H1 (cell line): ENCODE measurements around the gene TMEM235. TPM values are rescaled to one million over a fixed set of nuclear protein-coding genes. Genes with fewer than 3 reads are reported as not detected.

Experiments used
- CTCF ChIA-PET: fragments of 300-600 bp; sonication (Branson Sonifier 250); formaldehyde crosslinking; loops from one replicate; lab custom pipeline; 2021; ENCODE audit not compliant: partially characterized antibody; lab: Charles Lee
- POLR2A ChIA-PET: fragments of 300-600 bp; sonication (Branson Sonifier 250); formaldehyde crosslinking; loops from one replicate; lab custom pipeline; 2021; ENCODE audit warnings: inconsistent platforms; ENCODE audit not compliant: partially characterized antibody; lab: Charles Lee
- DNase-seq, 2 experiments: peaks; one replicate each; pipeline versions ENCODE4 v3.0.0 to v3.0.0-alpha.2; 2010 to 2022; ENCODE audit warnings: low spot score in 2 of 2, low read depth in 1 of 2, mixed read lengths in 1 of 2
- FAIRE-seq: peaks from 2 replicates; lab custom pipeline; 2011; peaks lifted over from hg19 to GRCh38; lab: Jason Lieb, UNC
- H2AFZ ChIP-seq: 2 replicates; pipeline ENCODE4 v1.8.1; 2012; ENCODE audit warnings: low read length, inconsistent platforms
- H2AK5ac ChIP-seq: 2 replicates; pipeline ENCODE4 v1.6.1; 2013; ENCODE audit warnings: low read depth, low read length
- H2BK120ac ChIP-seq: replicated peaks from 2 replicates; pipeline ENCODE3; 2013; ENCODE audit warnings: low read depth, low read length, inconsistent platforms
- H2BK12ac ChIP-seq: 2 replicates; pipeline ENCODE4 v1.6.1; 2013; ENCODE audit warnings: low read depth, low read length
- H2BK15ac ChIP-seq: 2 replicates; pipeline ENCODE4 v1.6.1; 2013; ENCODE audit warnings: low read length
- H2BK20ac ChIP-seq: 2 replicates; pipeline ENCODE4 v1.6.1; 2013; ENCODE audit warnings: low read length
- H2BK5ac ChIP-seq: 2 replicates; pipeline ENCODE4 v1.6.1; 2013; ENCODE audit warnings: low read depth, low read length
- H3K14ac ChIP-seq: 2 replicates; pipeline ENCODE4 v1.6.1; 2013; ENCODE audit warnings: inconsistent platforms; ENCODE audit not compliant: insufficient read length
- H3K18ac ChIP-seq: 2 replicates; pipeline ENCODE4 v1.6.1; 2013; ENCODE audit warnings: low read length; ENCODE audit errors: extremely low read depth
- H3K23ac ChIP-seq: 2 replicates; pipeline ENCODE4 v1.6.1; 2013; ENCODE audit warnings: inconsistent platforms; ENCODE audit not compliant: insufficient read length
- H3K23me2 ChIP-seq: 2 replicates; pipeline ENCODE4 v1.6.1; 2013; ENCODE audit warnings: low read depth, low read length
- H3K27ac ChIP-seq: 2 replicates; pipeline ENCODE4 v1.6.1; 2011; ENCODE audit warnings: low read depth, low read length, inconsistent platforms
- H3K27me3 ChIP-seq, 4 experiments: replicated peaks in 1 of 4; 1 replicate in 1 of 4; 2 replicates in 3 of 4; pipeline versions ENCODE4 v1.6.1 to v1.8.1; 2011 to 2013; ENCODE audit warnings: low read length in 3 of 4, mild to moderate bottlenecking in 3 of 4, inconsistent platforms in 2 of 4, mixed read lengths in 2 of 4, moderate library complexity in 1 of 4; ENCODE audit not compliant: control insufficient read depth in 3 of 4, insufficient read depth in 3 of 4; ENCODE audit errors: extremely low read depth in 1 of 4
- H3K36me3 ChIP-seq, 4 experiments: 2 replicates each; pipeline versions ENCODE4 v1.6.1 to v1.8.1; 2011 to 2013; ENCODE audit warnings: mild to moderate bottlenecking in 4 of 4, low read length in 3 of 4, moderate library complexity in 2 of 4, control low read depth in 1 of 4, inconsistent platforms in 1 of 4; ENCODE audit not compliant: insufficient read depth in 4 of 4, control insufficient read depth in 2 of 4
- H3K4ac ChIP-seq: replicated peaks from 2 replicates; pipeline ENCODE3; 2013; ENCODE audit warnings: low read length, low read depth, mixed read lengths, inconsistent platforms; ENCODE audit not compliant: insufficient read length
- H3K4me1 ChIP-seq, 4 experiments: replicated peaks in 1 of 4; 1 replicate in 1 of 4; 2 replicates in 3 of 4; pipeline versions ENCODE4 v1.6.1 to v1.8.1; 2011 to 2013; ENCODE audit warnings: low read length in 3 of 4, inconsistent platforms in 2 of 4, mixed read lengths in 1 of 4; ENCODE audit not compliant: insufficient read depth in 4 of 4, control insufficient read depth in 3 of 4
- H3K4me2 ChIP-seq, 2 experiments: 2 replicates each; pipeline versions ENCODE4 v1.6.1 to v1.8.1; 2011 to 2013; ENCODE audit warnings: low read depth in 2 of 2, low read length in 2 of 2, control low read depth in 1 of 2, inconsistent platforms in 1 of 2, mild to moderate bottlenecking in 1 of 2; ENCODE audit not compliant: insufficient read depth in 1 of 2
- H3K4me3 ChIP-seq, 4 experiments: fragments of 200-600, 300-600 bp in 1 of 4; sonication (generic), shearing (Covaris generic), sonication (Bioruptor Twin) in 1 of 4; 2 replicates each; pipeline versions ENCODE4 v1.5.1 to v1.8.1; 2011 to 2016; ENCODE audit warnings: low read length in 4 of 4, low read depth in 3 of 4, control low read depth in 2 of 4, inconsistent platforms in 2 of 4, mild to moderate bottlenecking in 2 of 4, mixed read lengths in 1 of 4, moderate library complexity in 1 of 4; ENCODE audit not compliant: insufficient read depth in 2 of 4; ENCODE audit errors: extremely low read depth in 1 of 4
- H3K56ac ChIP-seq: replicated peaks from 2 replicates; pipeline ENCODE3; 2013; ENCODE audit warnings: low read depth, mild to moderate bottlenecking, mixed read lengths, low read length, inconsistent platforms; ENCODE audit not compliant: insufficient read length
- H3K79me1 ChIP-seq: 2 replicates; pipeline ENCODE4 v1.6.1; 2013; ENCODE audit warnings: low read depth, low read length, control low read depth
- H3K79me2 ChIP-seq, 2 experiments: 2 replicates each; pipeline versions ENCODE4 v1.6.1 to v1.8.1; 2012 to 2013; ENCODE audit warnings: low read length in 2 of 2, mild to moderate bottlenecking in 2 of 2, inconsistent platforms in 1 of 2; ENCODE audit not compliant: insufficient read depth in 2 of 2, control insufficient read depth in 1 of 2
- H3K9ac ChIP-seq, 4 experiments: replicated peaks in 1 of 4; 1 replicate in 1 of 4; 2 replicates in 3 of 4; pipeline versions ENCODE4 v1.6.1 to v1.8.1; 2011 to 2013; ENCODE audit warnings: low read depth in 3 of 4, low read length in 3 of 4, control low read depth in 2 of 4, mild to moderate bottlenecking in 2 of 4, moderate library complexity in 2 of 4, inconsistent platforms in 1 of 4; ENCODE audit errors: extremely low read depth in 1 of 4
- H3K9me3 ChIP-seq, 2 experiments: 2 replicates each; pipeline versions ENCODE4 v1.6.1 to v1.8.1; 2012 to 2013; ENCODE audit warnings: mild to moderate bottlenecking in 2 of 2, moderate library complexity in 2 of 2, control low read depth in 1 of 2, inconsistent platforms in 1 of 2, low read depth in 1 of 2, low read length in 1 of 2, mixed read lengths in 1 of 2; ENCODE audit not compliant: insufficient read depth in 2 of 2
- H4K20me1 ChIP-seq, 2 experiments: replicated peaks in 1 of 2; 2 replicates each; pipeline versions ENCODE3 to v1.8.1; 2011 to 2013; ENCODE audit warnings: inconsistent platforms in 2 of 2, low read length in 2 of 2, mild to moderate bottlenecking in 1 of 2; ENCODE audit not compliant: insufficient read depth in 2 of 2, control insufficient read depth in 1 of 2
- H4K5ac ChIP-seq: 2 replicates; pipeline ENCODE4 v1.6.1; 2013; ENCODE audit warnings: low read length, low read depth, mixed read lengths, inconsistent platforms; ENCODE audit not compliant: insufficient read length
- H4K8ac ChIP-seq: 2 replicates; pipeline ENCODE4 v1.8.0; 2013; ENCODE audit warnings: mild to moderate bottlenecking, moderate library complexity, low read length, inconsistent platforms; ENCODE audit not compliant: insufficient read depth; ENCODE audit errors: extremely low read depth
- H4K91ac ChIP-seq: replicated peaks from 2 replicates; pipeline ENCODE3; 2013; ENCODE audit warnings: low read length, mixed read lengths, inconsistent platforms; ENCODE audit not compliant: insufficient read length
- CBX5 ChIP-seq: fragments of 300-800, 300-1000 bp; sonication (generic); IDR thresholded peaks from 2 replicates; pipeline ENCODE4 v1.7.1; 2016; ENCODE audit warnings: antibody characterized with exemption, low read length, low read depth
- CTBP2 ChIP-seq: IDR thresholded peaks from 2 replicates; pipeline ENCODE4 v1.7.0; 2011; ENCODE audit warnings: borderline replicate concordance, mild to moderate bottlenecking, moderate library complexity, mixed read lengths, low read length; ENCODE audit not compliant: insufficient read depth, insufficient read length
- NRF1 ChIP-seq: IDR thresholded peaks from 2 replicates; pipeline ENCODE4 v1.6.1; 2011; ENCODE audit warnings: mild to moderate bottlenecking, low read depth, low read length, improper control_type of control experiment
- SAP30 ChIP-seq: fragments of 300-600 bp; sonication (generic); IDR thresholded peaks from 2 replicates; pipeline ENCODE4 v1.7.1; 2012; ENCODE audit warnings: low read length, moderate library complexity, mild to moderate bottlenecking, inconsistent platforms; ENCODE audit not compliant: insufficient read depth, insufficient replicate concordance
- SRF ChIP-seq: IDR thresholded peaks from 2 replicates; pipeline ENCODE4 v1.6.1; 2011; ENCODE audit warnings: mild to moderate bottlenecking, low read depth, low read length, moderate library complexity
- TAF7 ChIP-seq: optimal IDR thresholded peaks from 2 replicates; pipeline ENCODE3; 2011; ENCODE audit warnings: low read depth, mild to moderate bottlenecking, inconsistent platforms, low read length, moderate library complexity, borderline replicate concordance
- WGBS, 2 experiments: shearing (Covaris generic) in 1 of 2; methylation state at CpG; one replicate each; pipeline versions ENCODE4 v1.1.6 to v1.1.7; 2013 to 2015; ENCODE audit warnings: low lambda C conversion rate in 2 of 2, mixed read lengths in 2 of 2, inconsistent platforms in 1 of 2, low coverage in 1 of 2, missing lambda C conversion rate in 1 of 2; ENCODE audit not compliant: insufficient replicate concordance in 2 of 2, insufficient coverage in 1 of 2, insufficient read length in 1 of 2; ENCODE audit errors: extremely low coverage in 1 of 2, missing lambda C conversion rate in 1 of 2; 5-methylcytosine and 5-hydroxymethylcytosine counted together
- polyA plus RNA-seq, 7 experiments: library from polyadenylated mRNA; depleted of rRNA in 3 of 7; stranded (reverse) in 5 of 7; unstranded in 2 of 7; fragments of >200 nt in 5 of 7; fragments of 200-250 nt in 2 of 7; gene quantifications; 1 replicate in 5 of 7; 2 replicates in 1 of 7; 4 replicates in 1 of 7; pipeline versions ENCODE4 v1.2.1 to v1.2.3, GENCODE V29; 2011 to 2013; ENCODE audit warnings: missing spikeins in 2 of 7, mixed read lengths in 2 of 7
- total RNA-seq: library from RNA; stranded (reverse); fragmentation: NEBNext Ultra II Directional; extraction: Animal tissue kit (Norgen Biotek cat#: 25700); gene quantifications from 2 replicates; pipeline ENCODE4 v1.2.1, GENCODE V29; 2021

The TMEM235 gene
- total and polyA plus RNA-seq, 2 of the 8 experiments (the other 6 are each of a cell fraction or from before 2014, with no cell fraction given): 0.05 to 0.15 TPM

- Histone ChIP-seq H3K4me1 (peaks cover 0 to 7% (median 5%) of the 10 kb centered on the region in 4 experiments; a peak in 5 of 7 replicates), H3K4ac (no peak overlapping the region), H4K5ac (no peak overlapping the region), H3K14ac (no peak overlapping the region), H4K8ac (no peak overlapping the region), H3K79me1 (no peaks in the 10 kb centered on the region), H2BK12ac (no peak overlapping the region), H3K9me3 (no peaks in the 10 kb centered on the region), H3K23ac (no peak overlapping the region), H2BK5ac (no peak overlapping the region), H3K23me2 (peaks cover 5% of the 10 kb centered on the region; the same call in 1 of the 2 replicates), H3K36me3 (peaks cover 13 to 24% (median 19%) of the 10 kb centered on the region in 4 experiments), H2BK15ac (no peak overlapping the region), H3K79me2 (no peaks in the 10 kb centered on the region), H3K27me3 (peaks cover 0 to 20% (median 17%) of the 10 kb centered on the region in 4 experiments; a peak in 6 of 7 replicates), H4K20me1 (peaks cover 0 to 1% of the 10 kb centered on the region in 2 experiments), H2BK120ac (no peak overlapping the region), H3K4me2 (no peak overlapping the region), H3K18ac (no peak overlapping the region), H2AK5ac (no peak overlapping the region), H4K91ac (no peak overlapping the region), H3K9ac (no peak overlapping the region), H3K27ac (no peak overlapping the region), H2AFZ (no peak overlapping the region), H3K4me3 (no peak overlapping the region), H2BK20ac (no peak overlapping the region), H3K56ac (no peak overlapping the region)
- POLR2A ChIA-PET: interaction anchor here (1.2 to 4.1 kb wide), 7 partner anchors 9 to 58 kb away, joined by 3 to 19 read pairs (median 7); partner anchors contain the start of genes AFMID and TK1
- no peak for FAIRE-seq
- no peak for TF ChIP-seq CTBP2
- TF ChIP-seq TAF7: no peak
- no peak for TF ChIP-seq SRF
- TF ChIP-seq CBX5: no peak
- TF ChIP-seq NRF1: no peak
- no peak for TF ChIP-seq SAP30
- WGBS, 2 experiments: 94% methylated on average over 10 of the region's 10 CpGs; no CpG with 5 or more reads in 1 of the 2 experiments
- CTCF ChIA-PET: interaction anchor here (0.6 to 3.3 kb wide), 6 partner anchors 24 to 173 kb away, joined by 3 to 27 read pairs (median 3); partner anchors contain the start of genes AFMID and TK1
- DNase-seq: no peak
Observed at GRCh38 chr17:78227455-78227916, 3.9 kb upstream of the TMEM235 start.
